ENCODE measurements around the gene SURF6. TPM values are rescaled to one million over a fixed set of nuclear protein-coding genes. Genes with fewer than 3 reads are reported as not detected.

The SURF6 gene
- total RNA-seq, 1 donor from 2014 or later = 15.1 TPM

GRCh38 chr9:133345596-133345995 is 9.6 kb upstream of the SURF6 start:
- no peak overlapping the region for H3K27ac Mint-ChIP-seq (ENCODE audit: unreplicated experiment)
- TF ChIP-seq CTCF (IDR thresholded peaks at IDR 0.05) = no peak
- DNase-seq (ENCODE audit: low spot score) = no peak
- H3K9me3 Mint-ChIP-seq (ENCODE audit: low read depth) = no peaks in the 10 kb centered on the region
- no peaks in the 10 kb centered on the region for H3K27me3 Mint-ChIP-seq (ENCODE audit: low read depth)
- H3K4me1 Mint-ChIP-seq (ENCODE audit: low read depth) = peaks cover 31% of the 10 kb centered on the region
- no peak overlapping the region for H3K4me3 Mint-ChIP-seq (ENCODE audit: unreplicated experiment)
- H3K36me3 Mint-ChIP-seq (ENCODE audit: low read depth) = peaks cover 25% of the 10 kb centered on the region

GRCh38 chr9:133344979-133345378 is 9.0 kb upstream of the SURF6 start:
- TF ChIP-seq CTCF (IDR thresholded peaks at IDR 0.05) = no peak
- Mint-ChIP-seq H3K9me3 (ENCODE audit: low read depth) (no peaks in the 10 kb centered on the region), H3K36me3 (ENCODE audit: low read depth) (peaks cover 23% of the 10 kb centered on the region), H3K27me3 (ENCODE audit: low read depth) (no peaks in the 10 kb centered on the region), H3K4me1 (ENCODE audit: low read depth) (peaks cover 28% of the 10 kb centered on the region), H3K27ac (ENCODE audit: unreplicated experiment) (no peak overlapping the region), H3K4me3 (ENCODE audit: unreplicated experiment) (no peak overlapping the region)
- DNase-seq (ENCODE audit: low spot score) = no peak

- no peaks in the 10 kb centered on the region for H3K9me3 Mint-ChIP-seq (ENCODE audit: low read depth)
- no peak overlapping the region for H3K27ac Mint-ChIP-seq (ENCODE audit: unreplicated experiment)
- peaks cover 19% of the 10 kb centered on the region for H3K4me1 Mint-ChIP-seq (ENCODE audit: low read depth)
- TF ChIP-seq CTCF (IDR thresholded peaks at IDR 0.05) = no peak
- DNase-seq (ENCODE audit: low spot score) = no peak
- no peaks in the 10 kb centered on the region for H3K27me3 Mint-ChIP-seq (ENCODE audit: low read depth)
- H3K4me3 Mint-ChIP-seq (ENCODE audit: unreplicated experiment) = no peak overlapping the region
- H3K36me3 Mint-ChIP-seq (ENCODE audit: low read depth) = peaks cover 18% of the 10 kb centered on the region
Observed at GRCh38 chr9:133344071-133344470, 8.1 kb upstream of the SURF6 start.

GRCh38 chr9:133342570-133342969 is 6.6 kb upstream of the SURF6 start:
- H3K27ac Mint-ChIP-seq (ENCODE audit: unreplicated experiment) = no peak overlapping the region
- H3K27me3 Mint-ChIP-seq (ENCODE audit: low read depth) = no peaks in the 10 kb centered on the region
- H3K4me3 Mint-ChIP-seq (ENCODE audit: unreplicated experiment) = no peak overlapping the region
- peaks cover 12% of the 10 kb centered on the region for H3K4me1 Mint-ChIP-seq (ENCODE audit: low read depth)
- no peak for DNase-seq (ENCODE audit: low spot score)
- H3K36me3 Mint-ChIP-seq (ENCODE audit: low read depth) = peaks cover 11% of the 10 kb centered on the region
- no peak for TF ChIP-seq CTCF (IDR thresholded peaks at IDR 0.05)
- H3K9me3 Mint-ChIP-seq (ENCODE audit: low read depth) = no peaks in the 10 kb centered on the region

- H3K4me1 Mint-ChIP-seq (ENCODE audit: low read depth) = peaks cover 11% of the 10 kb centered on the region
- DNase-seq (ENCODE audit: low spot score) = no peak
- H3K27ac Mint-ChIP-seq (ENCODE audit: unreplicated experiment) = no peak overlapping the region
- TF ChIP-seq CTCF (IDR thresholded peaks at IDR 0.05) = peak; percentile 40
- peaks cover 11% of the 10 kb centered on the region for H3K36me3 Mint-ChIP-seq (ENCODE audit: low read depth)
- H3K4me3 Mint-ChIP-seq (ENCODE audit: unreplicated experiment) = no peak overlapping the region
- H3K9me3 Mint-ChIP-seq (ENCODE audit: low read depth) = no peaks in the 10 kb centered on the region
- no peaks in the 10 kb centered on the region for H3K27me3 Mint-ChIP-seq (ENCODE audit: low read depth)
Observed at GRCh38 chr9:133342069-133342406, 6.0 kb upstream of the SURF6 start.

Data from chondrocyte (in vitro differentiated cells).